GM03348 (cell line): ENCODE measurements around the gene KCNK18.
"Not testable (repeated sequence)": the region's sequence is repeated elsewhere in the genome, so short reads cannot be mapped to it uniquely, and the experiment has no call there.

ENCODE experiments used
- DNase-seq: peaks from one replicate; pipeline ENCODE4 v3.0.0; 2012; ENCODE audit warnings: low spot score

The KCNK18 gene

GRCh38 chr10:117221156-117221711 lies 23.9 kb downstream of the KCNK18 start:
- DNase-seq, result no peak

DNA sequence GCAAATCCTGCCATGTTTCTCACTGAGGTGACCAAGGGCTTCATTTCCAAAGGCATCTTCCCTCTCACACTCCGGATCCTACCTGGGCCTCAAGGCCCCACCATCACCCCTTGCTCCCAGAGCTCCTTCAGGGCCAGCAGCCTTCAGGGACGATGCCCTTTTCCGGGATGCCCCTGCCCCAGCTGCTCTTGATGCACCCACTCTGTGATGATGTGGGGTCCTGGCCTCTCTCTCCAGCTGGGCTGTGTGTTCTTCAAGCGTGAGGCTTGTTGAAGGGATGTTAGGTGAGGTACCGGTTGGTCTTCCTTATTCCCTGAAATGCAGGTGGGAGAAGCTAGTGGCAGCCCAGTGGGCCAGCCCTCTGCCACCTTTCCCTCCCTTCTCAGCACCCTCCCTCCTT lies 25.3 kb downstream of the KCNK18 start:
- no peak for DNase-seq

DNA sequence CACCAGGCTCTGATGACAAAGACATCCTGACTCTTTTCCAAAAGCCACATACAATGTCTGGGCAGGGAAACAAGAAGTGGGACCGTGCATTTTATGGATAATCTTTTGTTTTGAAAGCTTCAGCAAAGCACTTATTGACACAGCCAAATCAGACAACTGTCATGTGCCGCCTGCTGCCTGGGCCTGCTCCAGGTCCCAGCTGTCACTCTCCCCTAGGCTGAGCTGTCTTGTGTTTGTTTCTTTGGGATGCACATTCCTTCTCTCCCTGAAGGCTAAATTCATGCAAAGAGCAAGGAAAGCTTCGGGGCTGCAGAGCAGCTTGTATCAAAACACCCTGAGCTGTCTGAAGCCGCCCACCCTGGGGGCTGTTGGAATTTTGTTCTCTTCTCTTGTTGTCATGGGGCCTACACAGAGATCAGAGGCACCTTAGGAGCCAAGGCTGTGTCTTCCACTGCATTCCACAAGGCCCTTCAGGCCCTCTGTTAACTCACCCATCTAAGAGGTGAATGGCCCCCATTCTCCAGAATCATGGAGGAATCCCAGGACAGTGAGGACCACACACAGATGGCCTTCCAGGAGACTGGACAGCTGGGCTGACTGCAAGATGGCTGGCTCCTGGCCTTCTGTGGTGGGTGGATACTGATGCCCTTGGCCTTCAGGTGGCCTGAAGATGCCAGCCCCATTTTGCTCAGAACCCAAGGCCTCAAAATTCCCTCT lies 25.8 kb downstream of the KCNK18 start:
- no peak for DNase-seq

- DNase-seq, result no peak
These were observed 26.6 kb downstream of the KCNK18 start for GRCh38 chr10:117223693-117224430.

GRCh38 chr10:117224881-117225280 lies 27.6 kb downstream of the KCNK18 start:
- DNase-seq, result no peak

DNA sequence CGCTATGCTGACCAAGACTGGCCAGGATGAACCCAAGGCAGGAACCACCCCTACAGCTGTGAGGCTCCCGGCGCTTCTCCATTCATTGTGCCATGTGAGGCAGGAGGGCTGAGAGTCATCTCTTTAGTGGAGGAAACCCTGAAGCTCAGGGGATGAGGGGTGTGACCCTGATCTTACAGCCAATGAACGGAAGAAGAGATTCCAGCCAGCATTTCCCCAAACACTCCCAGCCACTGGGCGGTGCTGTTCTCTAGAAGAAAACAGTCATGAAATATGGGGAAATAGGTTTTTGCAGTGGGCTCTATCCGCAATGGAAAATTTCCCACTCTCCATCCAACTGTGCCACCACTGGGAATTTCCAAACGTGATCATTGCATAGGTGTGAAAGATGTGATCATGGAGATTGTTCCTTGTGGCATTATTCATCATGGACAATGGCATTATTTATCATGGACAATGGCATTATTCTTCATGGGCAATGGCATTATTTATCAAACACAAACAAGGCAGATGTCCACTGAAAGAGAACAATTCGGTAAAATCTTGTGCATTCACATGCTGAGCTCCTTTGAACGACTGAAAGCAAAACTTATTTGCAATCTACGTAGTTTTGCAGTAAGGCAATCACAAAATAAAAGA lies 29.6 kb downstream of the KCNK18 start:
- DNase-seq, result peak; percentile 78

GRCh38 chr10:117228210-117228609 lies 30.9 kb downstream of the KCNK18 start:
- no peak for DNase-seq

GRCh38 chr10:117230107-117230506 lies 32.8 kb downstream of the KCNK18 start:
- DNase-seq, result not testable (repeated sequence)

DNA sequence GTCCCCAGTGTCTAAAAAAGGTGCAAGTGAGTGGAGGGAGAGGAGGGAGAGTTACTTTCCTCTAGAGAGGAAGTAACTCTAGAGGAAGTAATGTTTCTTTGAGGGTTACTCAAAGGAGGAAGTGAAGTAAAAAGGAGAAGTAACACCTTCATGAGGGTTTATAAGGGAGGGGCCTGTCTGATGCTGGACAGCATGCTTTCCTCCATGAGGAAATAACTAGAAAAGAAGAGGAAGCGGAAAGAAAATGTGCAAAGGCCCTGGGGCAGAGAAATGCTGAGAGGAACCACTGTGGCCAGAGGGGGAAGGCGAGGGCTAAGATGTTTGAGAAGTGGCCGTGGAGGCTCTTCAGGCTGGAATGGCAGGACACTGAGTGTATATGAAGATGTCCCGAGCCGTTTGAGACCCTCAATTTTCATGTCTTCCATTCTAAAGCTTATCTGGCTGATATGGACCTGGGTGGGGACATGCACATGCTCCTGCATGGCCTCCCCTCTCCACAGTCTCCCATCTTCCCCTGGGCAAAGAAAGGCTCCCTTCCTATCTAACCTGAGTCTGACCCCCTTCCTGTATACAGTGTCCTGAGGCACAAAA lies 40.2 kb downstream of the KCNK18 start:
- DNase-seq, result no peak

DNA sequence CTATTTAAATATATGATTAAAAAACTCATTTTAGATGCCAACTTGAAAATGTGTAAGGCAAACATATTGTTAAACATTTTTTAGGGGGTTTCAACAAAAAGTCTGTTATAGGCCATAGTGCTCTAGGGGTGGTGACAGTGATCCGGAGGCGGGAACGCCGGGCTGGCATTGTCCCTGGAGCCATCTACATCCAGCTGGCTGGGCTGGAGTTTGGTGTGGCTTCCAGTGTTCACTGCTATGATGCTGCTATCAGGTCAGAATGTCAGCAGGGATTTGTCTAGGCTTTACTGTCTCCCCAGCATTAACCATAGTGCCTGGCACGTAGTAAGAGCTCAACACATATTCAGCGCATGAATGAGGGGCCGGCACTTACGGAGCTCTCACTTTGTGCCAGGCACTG lies 41.8 kb downstream of the KCNK18 start:
- DNase-seq, result no peak

DNA sequence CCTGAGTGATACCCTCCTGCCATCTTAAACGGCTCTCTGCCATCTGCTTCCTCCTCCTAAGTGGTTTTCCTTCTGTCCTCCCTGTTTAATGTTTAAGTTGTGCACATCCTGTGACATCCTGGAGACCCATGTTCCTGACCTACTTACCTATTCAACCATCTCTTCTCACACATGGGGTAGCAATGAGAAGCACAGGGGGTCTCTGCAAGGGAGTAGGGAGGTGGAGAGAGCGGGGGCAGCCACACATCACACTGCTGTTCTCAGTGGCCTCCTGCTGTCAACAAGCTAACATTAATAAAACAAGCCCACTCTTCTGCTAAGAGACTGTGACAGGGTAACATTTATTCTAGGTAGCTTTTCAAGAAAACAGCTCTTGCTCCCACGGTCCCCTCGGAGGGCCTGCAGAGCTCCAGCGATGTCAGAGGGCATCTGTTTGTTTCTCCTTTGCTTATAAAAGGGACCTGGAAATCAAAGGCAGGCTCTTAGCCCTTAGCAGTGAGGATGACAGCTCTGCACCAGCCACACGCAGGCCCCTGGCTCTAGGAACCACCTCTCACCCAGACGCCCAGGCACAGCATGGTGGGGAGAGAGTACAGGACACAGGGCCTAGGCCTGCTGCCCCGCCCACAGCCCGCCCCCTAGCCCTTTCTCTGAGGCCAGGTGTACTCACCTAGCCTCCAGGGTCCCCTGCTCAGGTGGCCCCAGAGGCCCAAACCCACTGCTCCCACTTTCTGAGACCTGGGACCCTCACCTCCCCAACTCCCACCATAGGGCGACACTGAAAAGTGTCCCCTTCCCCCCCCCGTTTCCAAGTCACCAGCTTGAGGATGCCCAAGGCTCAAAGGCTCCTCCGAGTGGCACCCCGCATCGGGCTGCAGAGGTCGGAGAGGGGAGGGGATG lies 42.7 kb downstream of the KCNK18 start:
- no peak for DNase-seq

GRCh38 chr10:117240621-117241529 lies 43.6 kb downstream of the KCNK18 start, which contains the start of gene SLC18A2:
TSS of gene SLC18A2 (plus strand) at chr10:117241114. CDS start at chr10:117241694, 580 bp downstream.
- DNase-seq, result no peak

DNA sequence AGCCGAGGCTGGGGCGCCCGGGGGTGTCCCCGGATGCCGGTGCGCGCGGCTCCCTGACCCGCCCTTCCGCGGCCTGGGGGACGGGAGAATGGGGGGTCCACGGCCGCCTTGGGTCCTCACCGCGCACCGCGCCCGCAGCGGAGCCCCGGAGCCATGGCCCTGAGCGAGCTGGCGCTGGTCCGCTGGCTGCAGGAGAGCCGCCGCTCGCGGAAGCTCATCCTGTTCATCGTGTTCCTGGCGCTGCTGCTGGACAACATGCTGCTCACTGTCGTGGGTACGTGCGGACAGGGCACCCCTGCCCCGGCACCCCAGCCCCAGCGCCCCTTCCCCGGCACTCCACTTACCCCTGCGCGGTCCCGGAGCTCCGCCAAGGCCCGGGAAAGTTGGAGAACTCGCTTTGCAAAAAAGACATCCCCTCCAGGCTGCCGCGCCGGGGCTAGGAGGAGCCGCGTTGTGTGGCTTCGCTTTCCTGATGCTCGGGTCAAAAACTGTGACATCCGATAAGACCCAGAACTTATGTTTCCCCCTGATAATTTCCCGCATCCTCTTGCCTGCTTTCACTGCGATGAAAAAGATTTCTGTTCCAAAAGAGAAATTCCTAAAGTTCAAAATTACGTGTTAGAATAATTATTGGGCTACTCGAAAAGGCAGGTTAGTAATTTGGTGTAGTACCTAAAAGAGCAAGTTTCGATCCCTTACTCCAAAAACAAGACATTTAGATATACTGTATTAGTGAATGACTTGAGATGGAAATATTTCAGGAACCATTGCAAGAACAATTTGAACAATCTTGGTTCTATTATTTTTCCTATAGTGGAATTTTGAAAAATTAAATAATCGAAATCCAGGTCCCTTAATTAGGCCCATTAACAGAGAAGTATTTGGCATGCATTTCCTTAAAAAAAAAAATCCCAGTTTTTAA lies 44.5 kb downstream of the KCNK18 start:
- DNase-seq, result peak; percentile 62

DNA sequence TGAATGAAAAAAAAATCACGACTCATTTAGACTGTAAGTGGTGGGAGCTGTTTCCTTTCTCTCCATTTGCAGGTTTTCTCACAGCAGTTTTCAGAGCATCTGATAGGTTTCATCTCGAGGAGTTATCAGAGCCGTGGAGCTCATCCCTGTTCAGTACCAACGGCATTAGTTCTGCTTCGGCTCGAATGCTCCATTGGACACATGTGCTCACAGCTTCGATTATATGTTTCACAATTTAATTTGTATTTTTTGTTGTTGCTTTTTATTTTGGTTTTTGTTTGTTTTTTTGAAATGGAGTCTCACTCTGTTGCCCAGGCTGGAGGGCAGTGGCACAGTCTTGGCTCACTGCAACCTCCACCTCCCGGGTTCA lies 45.2 kb downstream of the KCNK18 start:
- no peak for DNase-seq

GRCh38 chr10:117246997-117247671 lies 49.8 kb downstream of the KCNK18 start:
- DNase-seq, result peak; percentile 44

DNA sequence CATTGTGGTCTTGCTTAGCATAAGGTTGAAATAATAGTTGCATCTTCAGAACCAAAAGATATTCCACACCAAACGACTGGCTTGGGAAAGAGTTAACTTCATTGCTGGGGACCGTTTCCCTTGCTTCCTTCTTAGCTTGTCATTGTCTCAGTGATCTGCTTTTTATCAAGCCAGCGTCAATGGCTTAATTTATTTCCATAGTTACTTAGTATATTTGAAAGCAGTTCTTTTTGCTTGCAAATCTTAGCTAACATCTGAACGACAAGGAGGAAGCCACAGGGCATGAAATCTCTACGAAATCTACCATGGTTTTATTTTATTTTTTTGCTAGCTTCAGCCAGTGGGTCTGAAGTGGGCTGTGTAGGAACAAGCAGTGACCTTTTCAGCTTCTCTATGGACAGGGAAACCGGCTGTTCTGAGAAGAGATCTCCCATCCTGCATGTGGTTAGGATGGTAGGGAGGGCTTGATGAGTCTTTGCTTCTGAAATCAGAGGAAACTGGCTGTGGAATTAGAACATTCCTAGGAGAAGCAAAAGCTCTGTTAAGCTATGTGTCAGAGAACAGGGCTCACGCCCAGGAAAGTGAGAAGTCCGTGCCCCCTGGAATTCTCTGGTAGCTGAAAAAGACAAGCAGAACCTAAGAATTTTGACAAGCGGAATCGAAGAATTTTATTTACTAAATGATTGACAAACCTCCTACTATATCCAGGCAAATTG lies 51.6 kb downstream of the KCNK18 start:
- DNase-seq, result peak; percentile 77

GRCh38 chr10:117249493-117250093 lies 52.3 kb downstream of the KCNK18 start:
- DNase-seq, result no peak
